Non-pigmented ciliary epithelial cell (primary cell): ENCODE data around the gene EPHA3.
"Not testable (repeated sequence)": the region's sequence is repeated elsewhere in the genome, so short reads cannot be mapped to it uniquely, and the experiment has no call there.

Experiments used
- DNase-seq: peaks from one replicate; pipeline ENCODE4 v3.0.0-alpha.2; 2010; ENCODE audit warnings: low read depth

EPHA3 gene

DNA sequence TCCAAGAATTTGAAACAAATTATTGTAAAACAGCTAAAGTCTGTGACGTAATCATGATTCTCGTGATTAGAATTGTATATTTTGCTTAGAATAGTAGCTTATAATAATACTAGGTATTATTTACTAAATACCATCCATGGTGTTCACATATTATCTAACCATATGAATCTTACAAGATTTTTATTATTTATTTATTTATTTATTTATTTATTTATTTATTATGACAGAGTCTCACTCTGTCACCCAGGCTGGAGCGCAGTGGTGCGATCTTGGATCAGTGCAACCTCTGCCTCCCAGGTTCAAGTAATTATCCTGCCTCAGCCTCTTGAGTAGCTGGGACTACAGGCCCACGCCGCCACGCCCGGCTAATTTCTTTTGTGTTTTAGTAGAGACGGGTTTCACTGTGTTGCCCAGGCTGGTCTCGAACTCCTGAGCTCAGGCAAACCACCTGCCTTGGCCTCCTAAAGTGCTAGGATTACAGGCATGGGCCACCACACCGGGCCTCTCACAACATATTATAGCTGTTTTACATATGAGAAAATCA lies 173.5 kb downstream of the EPHA3 start:
- DNase-seq: no peak

DNA sequence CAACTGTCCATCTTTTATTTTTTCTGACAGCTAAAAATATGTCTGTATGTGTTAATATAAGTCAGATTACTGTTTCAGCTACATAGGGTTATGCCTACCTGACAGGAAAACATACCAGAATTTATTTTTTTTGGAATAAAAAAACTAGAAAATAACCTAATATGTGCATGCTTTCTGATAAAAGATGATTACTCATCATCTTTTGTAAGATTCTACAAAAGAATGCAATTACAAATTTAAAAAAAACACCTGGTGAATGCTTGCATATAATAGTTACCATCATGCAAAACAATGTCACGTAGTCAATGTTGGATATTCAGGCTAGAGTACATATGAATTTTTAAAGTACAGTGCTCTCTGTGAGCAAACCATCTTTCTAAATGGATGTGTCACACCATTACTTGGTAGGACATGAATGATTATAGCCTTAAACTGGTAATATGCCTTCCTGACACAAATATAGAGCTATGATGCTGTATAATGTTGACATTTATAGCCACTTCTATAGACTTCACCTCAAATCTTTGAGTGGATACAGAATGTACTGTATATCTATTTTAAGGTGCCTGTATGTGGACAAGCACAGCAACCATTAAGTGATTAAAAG lies 180.6 kb downstream of the EPHA3 start:
- no peak for DNase-seq

DNA sequence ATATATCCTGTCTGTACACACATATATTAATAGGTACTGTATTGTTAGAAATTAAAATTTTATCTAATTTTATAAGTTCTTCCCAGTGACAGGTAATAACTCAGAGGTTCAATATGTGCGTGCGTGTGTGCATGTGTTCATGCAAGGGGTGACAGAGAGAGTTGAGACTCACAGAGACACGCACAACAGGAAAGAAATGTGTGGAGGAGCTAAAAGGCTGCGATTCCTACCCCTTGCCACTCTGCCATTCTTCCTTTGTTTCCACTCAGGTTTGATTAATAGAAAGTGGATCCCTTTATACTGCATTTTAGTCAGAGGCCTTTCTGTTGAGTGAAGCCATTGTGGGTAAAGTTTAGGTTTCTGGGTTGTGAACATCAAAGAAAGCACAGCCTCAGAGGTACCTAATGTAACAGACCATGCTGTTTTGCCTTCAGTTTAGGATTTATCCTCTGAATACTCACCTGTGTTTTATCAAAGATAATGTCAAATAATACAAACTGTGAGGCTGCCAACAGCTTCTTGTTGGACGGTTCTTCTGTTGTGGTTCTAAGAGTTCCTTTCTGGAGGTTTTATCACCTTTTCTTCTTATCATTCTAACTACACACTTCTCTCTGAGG lies 182.3 kb downstream of the EPHA3 start:
- no peak for DNase-seq

DNA sequence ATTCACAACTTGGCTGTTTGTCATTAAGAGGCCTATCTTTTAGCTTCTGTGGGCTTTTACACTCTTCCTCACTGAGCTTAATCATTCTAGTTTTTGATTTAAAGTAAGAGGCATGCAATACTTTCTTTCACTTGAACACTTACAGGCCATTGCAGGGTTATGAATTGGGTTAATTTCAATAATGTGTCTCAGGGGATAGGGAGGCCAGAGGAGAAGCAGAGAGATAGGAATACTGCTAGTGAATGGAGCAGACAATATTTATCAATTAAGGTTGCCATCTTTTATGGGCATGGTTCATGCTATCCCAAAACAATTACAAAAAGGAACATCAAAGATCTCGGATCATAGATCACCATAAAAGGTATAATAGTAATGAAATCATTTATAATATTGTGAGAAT lies 189.8 kb downstream of the EPHA3 start:
- no peak for DNase-seq

DNA sequence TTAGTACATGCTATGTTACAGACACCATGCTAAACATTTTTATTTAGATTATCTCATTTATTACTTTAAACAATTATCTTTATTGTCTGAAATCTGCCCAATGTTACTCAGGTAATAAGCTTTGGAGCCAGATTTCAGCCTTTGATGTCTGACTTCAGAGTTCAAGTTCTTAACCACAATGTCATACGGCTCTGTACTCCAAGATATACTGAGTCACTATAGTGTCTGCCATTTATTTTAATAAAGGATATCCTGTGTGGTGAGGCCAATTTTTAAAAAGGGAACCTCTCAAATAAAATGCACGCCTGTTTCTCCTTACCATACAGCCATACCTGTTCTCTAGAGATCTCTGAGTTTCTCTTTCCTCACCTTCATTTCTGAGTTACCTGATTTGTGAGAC lies 193.1 kb downstream of the EPHA3 start:
- no peak for DNase-seq

DNA sequence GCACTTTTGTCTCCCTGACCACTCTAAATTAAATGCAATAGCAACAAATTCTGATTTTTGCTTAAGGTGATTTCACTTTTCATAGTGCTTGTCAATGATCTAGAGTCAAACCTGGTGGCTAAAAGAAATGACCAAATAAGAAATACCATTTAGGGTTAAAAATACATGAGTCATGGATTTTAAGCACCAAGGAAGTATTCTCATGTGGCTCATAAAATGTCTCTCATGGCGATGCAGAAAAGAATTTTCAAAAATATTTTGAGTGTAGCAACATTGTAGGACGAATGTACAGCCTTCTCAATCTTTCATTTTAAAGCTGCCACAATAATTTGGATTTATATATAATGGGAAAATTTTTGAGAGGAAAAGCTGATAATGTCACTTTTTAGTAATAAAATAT lies 193.6 kb downstream of the EPHA3 start:
- no peak for DNase-seq

DNA sequence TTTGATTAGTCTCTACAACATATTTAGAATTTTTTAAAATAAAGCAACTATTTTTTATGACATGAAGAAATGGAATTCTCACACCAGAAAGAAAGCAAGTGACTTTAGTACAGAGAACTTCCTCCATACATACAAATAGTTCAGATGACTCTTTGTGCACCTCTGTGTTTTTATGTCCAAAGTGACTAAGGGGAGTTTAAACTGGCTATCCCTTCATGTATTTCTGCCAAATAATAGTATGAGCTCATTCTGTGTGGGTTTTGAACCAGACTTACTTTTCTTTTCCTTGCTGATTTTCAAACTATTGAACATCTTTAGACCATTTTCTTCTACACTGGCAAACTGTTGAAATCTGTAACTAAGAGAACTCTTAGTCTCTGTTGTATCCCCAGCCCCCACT lies 196.3 kb downstream of the EPHA3 start:
- DNase-seq: no peak

DNA sequence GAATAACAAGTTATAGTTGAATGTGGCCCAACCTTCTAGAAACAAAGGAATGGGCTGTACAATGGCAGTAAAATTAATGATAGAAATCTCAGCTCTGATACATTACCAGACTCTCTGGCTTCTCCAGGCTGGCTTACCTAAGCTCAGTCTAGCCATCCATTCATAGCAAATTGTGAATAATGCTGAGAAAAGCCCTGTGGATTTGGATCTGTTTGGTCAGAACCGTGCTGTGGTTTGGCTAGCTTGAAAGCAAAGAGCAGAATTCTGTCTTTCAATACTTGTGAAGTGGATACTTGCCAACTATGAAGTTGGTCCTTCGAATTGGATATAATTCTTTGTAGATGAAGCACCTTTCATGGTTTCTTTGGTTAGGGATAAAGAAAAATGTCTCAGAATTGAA lies 199.1 kb downstream of the EPHA3 start:
- DNase-seq: no peak

DNA sequence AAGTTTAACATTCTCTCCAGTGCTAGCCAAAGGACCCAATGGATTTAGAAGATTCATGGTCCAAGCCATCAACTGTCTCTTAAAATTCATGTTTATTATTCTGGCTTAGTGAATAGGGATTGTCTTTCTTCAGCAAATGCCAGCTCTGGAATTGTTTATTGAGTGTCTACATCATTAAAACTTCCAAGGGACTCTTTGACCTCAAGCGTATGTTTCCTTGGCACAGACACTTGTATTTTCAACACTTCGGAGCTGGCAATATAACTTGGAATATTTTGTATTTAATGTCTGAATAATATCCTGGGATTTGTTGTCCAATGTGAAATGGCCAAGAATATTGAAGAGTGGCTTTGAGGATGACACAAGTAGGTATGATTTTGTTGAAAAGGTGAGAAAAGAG lies 204.2 kb downstream of the EPHA3 start:
- DNase-seq: no peak

DNA sequence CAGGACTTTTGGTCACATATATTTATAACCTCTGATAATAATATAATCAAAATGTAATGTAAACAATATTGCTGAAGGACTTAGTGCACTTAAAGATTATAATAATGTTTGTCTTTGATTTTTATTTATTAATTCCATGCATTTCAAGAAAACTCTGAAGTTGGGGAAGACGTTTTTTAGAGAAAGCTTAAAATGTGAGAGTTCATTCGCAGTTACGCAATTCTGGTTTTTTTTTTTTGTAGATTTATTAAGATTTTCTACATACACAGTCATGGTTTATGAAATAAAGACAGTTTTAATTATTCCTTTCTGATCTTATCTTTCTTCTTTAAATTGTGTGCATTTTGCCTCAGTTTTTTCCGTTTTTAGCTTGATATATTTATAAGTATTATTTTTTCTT lies 204.7 kb downstream of the EPHA3 start:
- DNase-seq: no peak

DNA sequence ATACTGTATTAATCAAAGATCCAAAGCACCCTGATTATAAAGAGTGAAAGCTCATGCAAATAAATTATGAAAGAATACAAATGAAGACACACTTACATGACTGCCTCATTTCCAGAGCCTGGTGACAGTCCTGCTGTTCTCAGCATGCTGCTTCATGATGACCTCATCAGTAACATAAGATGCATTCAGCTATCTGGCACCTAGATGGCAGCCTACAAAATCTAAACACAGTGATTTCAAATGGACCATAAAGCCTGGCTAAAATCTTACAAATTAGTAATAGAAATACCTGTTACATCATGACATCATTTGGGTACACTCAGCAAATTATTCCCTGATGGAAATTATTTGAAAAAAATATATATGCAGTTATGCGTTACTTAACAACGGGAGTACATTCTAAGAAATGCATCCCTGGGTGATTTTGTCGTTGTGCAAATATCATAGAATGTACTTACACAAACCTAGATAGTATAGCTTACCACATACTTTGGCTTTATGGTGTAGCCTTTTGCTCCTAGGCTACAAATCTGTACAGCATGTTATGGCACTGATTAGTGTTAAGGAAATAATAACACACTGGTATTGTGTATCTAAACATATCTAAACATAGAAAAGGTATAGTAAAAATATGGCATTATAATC lies 207.2 kb downstream of the EPHA3 start:
- DNase-seq: no peak

DNA sequence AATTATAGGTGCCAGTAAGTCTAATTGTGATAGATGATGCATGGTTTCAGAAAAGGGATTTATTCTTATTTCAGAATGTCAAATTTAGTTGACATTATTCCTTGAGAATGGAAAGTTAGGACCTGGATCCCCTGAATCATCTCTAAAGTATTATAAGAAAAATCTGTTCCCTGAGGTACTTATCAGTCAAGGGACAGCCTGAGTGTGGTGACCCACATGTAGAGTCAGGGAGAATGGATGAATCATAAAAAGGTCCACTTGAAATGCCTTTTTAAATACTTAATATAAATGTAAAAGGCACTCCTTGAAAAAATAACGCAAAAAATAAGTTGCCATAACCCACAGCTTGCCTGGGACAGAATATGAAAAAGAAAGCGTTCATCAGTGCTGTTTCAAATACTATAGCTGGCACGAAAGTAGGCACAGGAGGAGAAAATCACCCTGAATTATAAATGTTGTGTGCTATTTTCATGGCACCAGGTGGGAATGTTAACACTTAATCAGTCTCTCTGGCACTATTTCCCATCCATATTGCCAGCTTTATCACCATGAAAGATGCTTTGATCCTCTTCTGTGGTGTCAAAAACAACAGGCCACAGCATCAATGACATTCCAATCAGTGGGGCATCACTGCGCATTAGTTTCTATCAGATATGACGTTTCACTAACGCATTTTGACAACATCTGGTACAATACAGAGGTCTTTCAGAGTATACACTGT lies 208.5 kb downstream of the EPHA3 start:
- no peak for DNase-seq

DNA sequence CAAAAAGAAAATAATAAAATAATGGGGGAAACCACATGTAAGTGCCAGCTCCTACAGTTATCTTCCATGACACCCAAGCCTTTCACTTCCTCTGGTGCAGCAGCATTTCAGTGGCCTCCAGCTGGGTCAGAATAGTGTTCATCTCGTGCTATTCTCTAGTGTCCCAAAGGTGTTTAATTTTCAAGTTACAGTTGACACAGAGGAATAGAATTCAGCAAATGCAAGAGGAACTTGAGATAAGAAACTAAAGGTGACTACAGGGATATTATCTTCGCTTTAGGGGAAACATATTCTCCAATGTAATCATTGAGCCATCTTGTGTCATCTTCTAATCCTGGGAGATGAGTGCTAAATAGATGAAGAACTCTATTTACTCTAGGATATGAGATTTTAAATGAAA lies 212.8 kb downstream of the EPHA3 start:
- no peak for DNase-seq

DNA sequence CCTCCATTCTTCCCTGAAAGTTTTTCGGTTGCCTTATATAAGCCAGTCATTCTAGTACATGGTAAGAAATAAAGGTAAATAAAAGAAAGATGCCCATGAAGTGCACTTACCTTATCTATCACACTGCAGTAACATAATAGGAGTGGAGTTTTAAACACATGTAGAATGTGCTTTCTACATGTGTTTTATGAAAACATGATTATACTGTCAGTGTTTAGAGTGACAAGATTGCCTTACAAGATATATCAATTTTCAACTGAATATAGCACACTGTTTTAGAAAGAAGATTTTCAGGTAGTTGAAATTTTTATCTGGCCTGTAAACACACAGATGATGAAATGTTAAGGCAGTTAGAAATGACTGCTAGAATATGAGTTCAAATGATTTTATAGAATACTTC lies 219.6 kb downstream of the EPHA3 start:
- no peak for DNase-seq

DNA sequence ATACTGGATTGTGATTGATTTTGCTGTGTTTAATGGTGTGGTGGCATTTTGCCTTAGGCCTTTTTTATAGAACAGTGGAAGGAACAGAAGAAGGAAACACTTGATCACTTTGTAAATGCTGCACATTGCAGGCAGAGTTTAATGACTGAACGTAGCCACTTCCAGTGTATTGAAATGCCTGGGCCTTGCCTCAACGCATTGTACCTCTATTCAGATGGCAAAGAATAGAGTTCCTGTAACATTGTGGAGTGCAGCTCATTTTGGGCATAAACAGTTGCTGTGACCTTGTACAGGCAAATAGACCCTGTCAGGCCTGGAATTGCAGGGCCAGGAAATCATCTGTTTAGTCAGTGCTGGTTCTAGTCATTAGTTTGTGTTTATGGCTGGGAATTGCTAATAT lies 225.0 kb downstream of the EPHA3 start:
- no peak for DNase-seq

DNA sequence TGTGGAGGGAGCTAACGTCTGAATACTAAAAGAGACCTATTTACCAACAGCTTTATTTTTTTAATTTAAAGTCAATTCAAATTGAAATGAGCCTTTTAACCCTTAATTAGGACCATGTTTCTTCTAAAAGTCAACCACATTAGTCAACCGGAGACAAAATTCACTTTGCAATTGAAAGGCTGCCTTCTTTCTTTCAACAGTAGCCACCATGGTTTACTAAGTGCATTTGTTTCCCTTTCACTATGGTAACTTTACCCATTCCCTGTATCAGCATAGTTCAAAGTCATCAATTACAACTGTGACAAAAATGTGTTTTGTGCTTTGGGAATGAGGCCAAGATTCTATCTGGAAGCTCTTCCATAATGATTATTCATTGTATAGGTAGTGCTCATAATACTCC lies 225.4 kb downstream of the EPHA3 start:
- no peak for DNase-seq

DNA sequence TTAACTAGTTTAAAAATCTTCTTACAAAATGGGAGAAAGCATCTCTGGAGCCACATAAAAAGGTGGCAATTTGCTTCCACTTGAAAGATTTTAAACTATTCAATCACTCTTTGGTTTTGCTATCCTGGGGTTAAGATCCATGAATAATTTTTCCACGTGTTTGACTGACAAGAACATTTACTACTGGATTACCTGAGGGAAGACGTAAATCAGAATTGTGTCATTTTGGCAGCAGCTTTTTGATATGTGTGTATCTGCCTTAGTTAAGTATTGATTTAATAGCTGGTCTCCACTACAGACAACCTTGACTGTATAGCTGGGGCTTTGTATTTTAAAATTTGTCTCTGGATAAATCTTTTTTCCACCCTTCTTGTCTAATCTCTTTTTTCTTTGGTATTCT lies 228.3 kb downstream of the EPHA3 start:
- no peak for DNase-seq

DNA sequence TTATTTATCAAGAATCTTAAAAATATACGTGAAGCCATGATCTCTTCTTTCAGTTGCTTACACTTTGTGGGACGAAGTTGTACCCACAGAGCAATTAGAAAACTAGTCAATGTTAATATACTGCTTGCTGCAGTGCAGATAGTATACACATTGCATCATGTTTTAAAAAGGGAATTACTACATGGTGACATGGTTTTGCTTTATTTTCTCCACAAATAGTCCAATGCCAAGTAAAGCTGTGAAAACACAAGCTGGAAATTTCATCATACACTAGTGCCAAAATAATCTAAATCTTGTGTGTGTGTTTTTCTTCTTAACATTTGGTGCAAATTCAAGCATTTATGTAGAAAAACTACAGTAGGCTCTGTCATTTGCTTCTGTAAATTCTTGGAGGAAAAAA lies 233.0 kb downstream of the EPHA3 start:
- no peak for DNase-seq

DNA sequence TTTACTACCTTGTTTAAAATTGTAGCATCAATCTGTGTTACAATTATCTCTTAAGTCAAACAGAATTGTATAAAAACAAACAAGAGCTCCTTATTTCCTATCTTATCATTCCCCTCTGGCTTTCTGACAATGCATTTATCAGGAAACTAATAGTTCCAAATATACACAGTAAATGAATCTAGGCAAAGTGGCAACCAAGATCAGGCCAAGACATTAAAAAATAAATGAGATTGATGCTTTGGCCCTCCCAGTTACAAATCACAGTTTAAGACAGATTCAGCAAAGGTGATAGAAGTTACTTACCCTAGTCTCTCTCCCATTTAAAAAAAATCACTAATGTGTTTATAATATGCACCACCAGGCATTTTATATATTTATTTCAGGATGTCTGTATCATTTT lies 236.7 kb downstream of the EPHA3 start:
- no peak for DNase-seq

DNA sequence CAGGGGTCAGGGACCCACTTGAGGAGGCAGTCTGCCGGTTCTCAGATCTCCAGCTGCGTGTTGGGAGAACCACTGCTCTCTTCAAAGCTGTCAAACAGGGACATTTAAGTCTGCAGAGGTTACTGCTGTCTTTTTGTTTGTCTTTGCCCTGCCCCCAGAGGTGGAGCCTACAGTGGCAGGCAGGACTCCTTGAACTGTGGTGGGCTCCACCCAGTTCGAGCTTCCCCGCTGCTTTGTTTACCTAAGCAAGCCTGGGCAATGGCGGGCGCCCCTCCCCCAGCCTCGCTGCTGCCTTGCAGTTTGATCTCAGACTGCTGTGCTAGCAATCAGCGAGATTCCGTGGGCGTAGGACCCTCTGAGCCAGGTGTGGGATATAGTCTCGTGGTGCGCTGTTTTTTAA lies 243.5 kb downstream of the EPHA3 start:
- DNase-seq: not testable (repeated sequence)

DNA sequence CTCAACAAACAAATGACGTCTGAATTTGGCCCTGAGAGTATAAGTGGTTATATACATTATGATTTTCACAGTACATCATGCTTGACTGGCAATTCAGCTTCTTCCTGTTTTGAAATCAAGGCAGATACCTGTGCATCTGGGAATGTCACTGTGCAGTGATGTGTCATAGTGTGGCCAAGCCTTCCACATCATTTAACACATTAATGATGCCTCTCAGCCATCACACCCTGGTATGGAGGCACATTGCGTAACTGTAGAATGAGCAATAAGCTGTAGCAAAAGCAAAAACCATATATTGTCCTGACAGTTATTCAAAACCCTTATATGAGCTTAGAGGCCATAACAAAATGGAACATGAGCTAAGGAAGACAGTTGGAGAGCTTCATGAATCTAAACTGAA lies 246.0 kb downstream of the EPHA3 start:
- no peak for DNase-seq

DNA sequence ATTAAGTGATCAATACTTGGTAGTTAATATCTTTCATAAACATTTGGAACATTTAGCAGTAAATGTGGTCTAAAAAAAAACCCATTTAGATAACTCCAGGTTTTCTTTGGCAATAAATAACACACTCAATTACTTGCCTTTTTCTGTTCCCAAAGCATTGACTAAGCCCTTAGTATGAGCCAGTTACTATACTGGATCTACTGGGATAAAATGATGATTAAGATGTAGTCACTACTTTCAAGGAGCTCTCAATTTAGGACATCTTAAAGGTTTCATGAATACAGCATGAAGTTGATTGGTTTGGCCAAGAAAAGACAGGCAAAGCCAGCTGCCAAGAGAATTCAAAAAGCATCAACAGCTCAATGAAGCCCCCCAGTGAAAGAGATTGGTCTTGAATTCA lies 250.9 kb downstream of the EPHA3 start:
- no peak for DNase-seq

DNA sequence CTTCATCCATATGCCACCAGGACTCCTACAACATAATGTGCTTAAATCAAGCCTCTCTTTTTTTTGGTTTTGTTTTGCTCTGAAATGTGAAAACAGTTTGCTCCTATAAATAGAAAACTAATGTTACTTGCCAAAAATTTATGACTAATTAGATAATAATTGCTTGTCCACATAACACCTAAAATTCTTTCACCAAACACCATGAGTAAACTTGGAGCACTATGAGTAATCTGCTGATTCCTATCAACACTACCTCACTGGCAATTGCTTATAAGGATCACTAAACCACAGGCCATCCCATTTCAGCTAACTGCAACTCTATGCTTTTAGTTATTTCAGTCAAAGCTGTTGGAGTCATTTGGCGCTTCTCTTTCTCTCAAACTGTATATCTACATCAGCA lies 252.7 kb downstream of the EPHA3 start:
- DNase-seq: no peak
